Measurements from ENCODE around the gene PACSIN2. TPM values are rescaled to one million over a fixed set of nuclear protein-coding genes. Genes with fewer than 3 reads are reported as not detected.

Gene PACSIN2
- total and polyA plus RNA-seq, 2 of the 13 experiments (the other 11 are each of a cell fraction or from before 2014, with no cell fraction given) = 54.1 to 68.8 TPM

DNA sequence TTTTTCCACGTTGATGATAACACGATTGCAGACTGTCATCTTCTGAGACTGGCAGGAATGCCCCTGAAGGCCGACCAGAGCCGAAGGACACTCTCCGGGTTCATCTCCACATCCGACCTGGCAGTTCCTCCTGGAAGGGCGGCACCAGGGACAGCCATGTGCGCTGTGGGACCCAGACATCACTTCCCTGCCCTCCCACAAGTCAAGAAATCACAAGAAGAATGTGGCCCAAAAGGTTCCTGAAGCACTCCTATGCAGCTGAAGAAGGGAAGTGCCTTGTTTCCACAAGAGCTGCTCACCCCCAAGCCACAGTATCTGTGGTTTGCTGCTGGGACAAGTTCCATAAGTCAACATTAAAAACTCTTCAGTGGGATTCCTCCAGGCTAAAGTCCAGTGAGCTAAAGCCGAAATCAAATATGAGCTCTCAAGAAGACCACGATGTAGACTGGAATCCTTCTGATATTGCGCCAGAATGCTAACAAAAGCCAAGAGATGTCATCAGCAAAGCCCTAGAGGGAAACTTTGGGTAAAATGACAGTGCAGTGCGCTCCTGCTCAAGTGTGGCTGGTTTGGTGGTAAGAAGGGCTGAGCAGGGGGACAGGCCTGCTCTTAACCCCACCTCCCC is 21.2 kb downstream of the PACSIN2 start (continued):
- peak; percentile 17; the same call in 1 of the 2 replicates for TF ChIP-seq ZNF770 (CRISPR knock-in tag; IDR thresholded peaks at IDR 0.05)
- no peak for TF ChIP-seq ZNF781 (CRISPR knock-in tag; IDR thresholded peaks at IDR 0.05; ENCODE audit: borderline replicate concordance, not compliant biosample characterization)
- TF ChIP-seq ZNF331 (CRISPR knock-in tag; IDR thresholded peaks at IDR 0.05) = peak; percentile 59; the same call in 1 of the 2 replicates
- peak; percentile 77 for TF ChIP-seq GFI1 (CRISPR knock-in tag; IDR thresholded peaks at IDR 0.05; ENCODE audit: borderline replicate concordance)
- TF ChIP-seq ZBTB40 (IDR thresholded peaks at IDR 0.05) = no peak
- peak; percentile 40; the same call in 1 of the 2 replicates for TF ChIP-seq ZBTB40 (CRISPR knock-in tag; IDR thresholded peaks at IDR 0.05)
- TF ChIP-seq ZNF251 (CRISPR knock-in tag; IDR thresholded peaks at IDR 0.05) = no peak
- no peak for TF ChIP-seq NR3C1 (CRISPR knock-in tag; IDR thresholded peaks at IDR 0.05)
- TF ChIP-seq, protein P1, sequence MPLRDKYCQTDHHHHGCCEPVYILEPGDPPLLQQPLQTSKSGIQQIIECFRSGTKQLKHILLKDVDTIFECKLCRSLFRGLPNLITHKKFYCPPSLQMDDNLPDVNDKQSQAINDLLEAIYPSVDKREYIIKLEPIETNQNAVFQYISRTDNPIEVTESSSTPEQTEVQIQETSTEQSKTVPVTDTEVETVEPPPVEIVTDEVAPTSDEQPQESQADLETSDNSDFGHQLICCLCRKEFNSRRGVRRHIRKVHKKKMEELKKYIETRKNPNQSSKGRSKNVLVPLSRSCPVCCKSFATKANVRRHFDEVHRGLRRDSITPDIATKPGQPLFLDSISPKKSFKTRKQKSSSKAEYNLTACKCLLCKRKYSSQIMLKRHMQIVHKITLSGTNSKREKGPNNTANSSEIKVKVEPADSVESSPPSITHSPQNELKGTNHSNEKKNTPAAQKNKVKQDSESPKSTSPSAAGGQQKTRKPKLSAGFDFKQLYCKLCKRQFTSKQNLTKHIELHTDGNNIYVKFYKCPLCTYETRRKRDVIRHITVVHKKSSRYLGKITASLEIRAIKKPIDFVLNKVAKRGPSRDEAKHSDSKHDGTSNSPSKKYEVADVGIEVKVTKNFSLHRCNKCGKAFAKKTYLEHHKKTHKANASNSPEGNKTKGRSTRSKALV (CRISPR knock-in tag; IDR thresholded peaks at IDR 0.05) = peak; percentile 87; the same call in 1 of the 2 replicates
- TF ChIP-seq NCOR1 (IDR thresholded peaks at IDR 0.05; ENCODE audit: borderline replicate concordance, low read length) = peak; percentile 90; the same call in 1 of the 2 replicates
- no peak for TF ChIP-seq SUZ12 (IDR thresholded peaks at IDR 0.05; ENCODE audit: low read depth, low read length)
- 0 out of 2 replicates have a peak, but pooled peaks have one; percentile 26 for TF ChIP-seq ZNF605 (CRISPR knock-in tag; IDR thresholded peaks at IDR 0.05)
- TF ChIP-seq RBFOX2 (IDR thresholded peaks at IDR 0.05; ENCODE audit: low read depth, low read length) = no peak
- 0 out of 2 replicates have a peak, but pooled peaks have one; percentile 34 for TF ChIP-seq MAX (IDR thresholded peaks at IDR 0.05)
- 0 out of 2 replicates have a peak, but pooled peaks have one; percentile 8 for TF ChIP-seq NFYB (CRISPR knock-in tag; IDR thresholded peaks at IDR 0.05)
- 0 out of 2 replicates have a peak, but pooled peaks have one; percentile 34 for TF ChIP-seq FOSL1 (CRISPR knock-in tag; IDR thresholded peaks at IDR 0.05; ENCODE audit: borderline replicate concordance)
